ENCODE data around the gene FFAR1. TPM values are rescaled to one million over a fixed set of nuclear protein-coding genes. Genes with fewer than 3 reads are reported as not detected.

Gene FFAR1
- polyA plus RNA-seq, 1 donor from 2014 or later, result not detected

DNA sequence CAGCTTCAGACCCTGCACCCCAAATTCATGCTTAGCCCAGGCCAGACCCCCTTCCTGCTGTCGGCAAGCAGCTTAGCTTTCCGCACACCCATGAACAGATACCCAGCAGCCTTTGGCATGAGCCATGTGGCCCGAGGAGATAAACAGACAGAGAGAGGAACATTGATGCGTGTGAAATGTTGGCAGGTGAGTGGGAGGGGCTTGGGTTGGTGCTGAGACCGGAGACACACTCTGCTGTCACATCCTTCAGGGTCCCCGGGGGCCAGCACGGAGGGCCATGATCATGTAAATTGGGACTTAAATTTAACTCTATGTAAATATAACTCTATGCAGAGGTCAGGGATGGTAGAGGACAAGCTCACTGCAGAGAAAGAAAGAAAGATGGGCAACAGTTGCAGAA is 17.2 kb upstream of the FFAR1 start:
- H3K27ac ChIP-seq (ENCODE audit: low read length), result no peak overlapping the region
- H3K9me3 ChIP-seq (ENCODE audit: low read length), result no peaks in the 10 kb centered on the region
- H3K9ac ChIP-seq (ENCODE audit: low read length), result no peak overlapping the region
- no peaks in the 10 kb centered on the region for H3K27me3 ChIP-seq (ENCODE audit: insufficient read depth, low read depth, low read length)
- H3K4me3 ChIP-seq (ENCODE audit: low read length), result no peak overlapping the region
- no peak for TF ChIP-seq RAD21 (conservative IDR thresholded peaks at IDR 0.05)
- TF ChIP-seq, protein P1, sequence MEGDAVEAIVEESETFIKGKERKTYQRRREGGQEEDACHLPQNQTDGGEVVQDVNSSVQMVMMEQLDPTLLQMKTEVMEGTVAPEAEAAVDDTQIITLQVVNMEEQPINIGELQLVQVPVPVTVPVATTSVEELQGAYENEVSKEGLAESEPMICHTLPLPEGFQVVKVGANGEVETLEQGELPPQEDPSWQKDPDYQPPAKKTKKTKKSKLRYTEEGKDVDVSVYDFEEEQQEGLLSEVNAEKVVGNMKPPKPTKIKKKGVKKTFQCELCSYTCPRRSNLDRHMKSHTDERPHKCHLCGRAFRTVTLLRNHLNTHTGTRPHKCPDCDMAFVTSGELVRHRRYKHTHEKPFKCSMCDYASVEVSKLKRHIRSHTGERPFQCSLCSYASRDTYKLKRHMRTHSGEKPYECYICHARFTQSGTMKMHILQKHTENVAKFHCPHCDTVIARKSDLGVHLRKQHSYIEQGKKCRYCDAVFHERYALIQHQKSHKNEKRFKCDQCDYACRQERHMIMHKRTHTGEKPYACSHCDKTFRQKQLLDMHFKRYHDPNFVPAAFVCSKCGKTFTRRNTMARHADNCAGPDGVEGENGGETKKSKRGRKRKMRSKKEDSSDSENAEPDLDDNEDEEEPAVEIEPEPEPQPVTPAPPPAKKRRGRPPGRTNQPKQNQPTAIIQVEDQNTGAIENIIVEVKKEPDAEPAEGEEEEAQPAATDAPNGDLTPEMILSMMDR (IDR thresholded peaks at IDR 0.05; ENCODE audit: poor library complexity, severe bottlenecking), result no peak
- no peak for TF ChIP-seq POLR2AphosphoS5 (IDR thresholded peaks at IDR 0.05)
- no peak for TF ChIP-seq TAF1 (IDR thresholded peaks at IDR 0.05; ENCODE audit: low read depth)
- TF ChIP-seq EZH2 (IDR thresholded peaks at IDR 0.05; ENCODE audit: borderline replicate concordance, insufficient read depth, low read length, poor library complexity, severe bottlenecking), result no peak
- no peak for TF ChIP-seq SMC3 (conservative IDR thresholded peaks at IDR 0.05; ENCODE audit: poor library complexity)
- TF ChIP-seq EP300 (conservative IDR thresholded peaks at IDR 0.05; ENCODE audit: poor library complexity, severe bottlenecking), result no peak
- no peak for TF ChIP-seq MXI1 (conservative IDR thresholded peaks at IDR 0.05; ENCODE audit: poor library complexity, severe bottlenecking)
- TF ChIP-seq, protein P2, sequence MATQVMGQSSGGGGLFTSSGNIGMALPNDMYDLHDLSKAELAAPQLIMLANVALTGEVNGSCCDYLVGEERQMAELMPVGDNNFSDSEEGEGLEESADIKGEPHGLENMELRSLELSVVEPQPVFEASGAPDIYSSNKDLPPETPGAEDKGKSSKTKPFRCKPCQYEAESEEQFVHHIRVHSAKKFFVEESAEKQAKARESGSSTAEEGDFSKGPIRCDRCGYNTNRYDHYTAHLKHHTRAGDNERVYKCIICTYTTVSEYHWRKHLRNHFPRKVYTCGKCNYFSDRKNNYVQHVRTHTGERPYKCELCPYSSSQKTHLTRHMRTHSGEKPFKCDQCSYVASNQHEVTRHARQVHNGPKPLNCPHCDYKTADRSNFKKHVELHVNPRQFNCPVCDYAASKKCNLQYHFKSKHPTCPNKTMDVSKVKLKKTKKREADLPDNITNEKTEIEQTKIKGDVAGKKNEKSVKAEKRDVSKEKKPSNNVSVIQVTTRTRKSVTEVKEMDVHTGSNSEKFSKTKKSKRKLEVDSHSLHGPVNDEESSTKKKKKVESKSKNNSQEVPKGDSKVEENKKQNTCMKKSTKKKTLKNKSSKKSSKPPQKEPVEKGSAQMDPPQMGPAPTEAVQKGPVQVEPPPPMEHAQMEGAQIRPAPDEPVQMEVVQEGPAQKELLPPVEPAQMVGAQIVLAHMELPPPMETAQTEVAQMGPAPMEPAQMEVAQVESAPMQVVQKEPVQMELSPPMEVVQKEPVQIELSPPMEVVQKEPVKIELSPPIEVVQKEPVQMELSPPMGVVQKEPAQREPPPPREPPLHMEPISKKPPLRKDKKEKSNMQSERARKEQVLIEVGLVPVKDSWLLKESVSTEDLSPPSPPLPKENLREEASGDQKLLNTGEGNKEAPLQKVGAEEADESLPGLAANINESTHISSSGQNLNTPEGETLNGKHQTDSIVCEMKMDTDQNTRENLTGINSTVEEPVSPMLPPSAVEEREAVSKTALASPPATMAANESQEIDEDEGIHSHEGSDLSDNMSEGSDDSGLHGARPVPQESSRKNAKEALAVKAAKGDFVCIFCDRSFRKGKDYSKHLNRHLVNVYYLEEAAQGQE (IDR thresholded peaks at IDR 0.05; ENCODE audit: borderline replicate concordance), result no peak
- H3K9me2 ChIP-seq (ENCODE audit: insufficient read depth, low read length), result no peaks in the 10 kb centered on the region
- H3K79me2 ChIP-seq (replicated peaks; ENCODE audit: insufficient read depth, low read length), result no peaks in the 10 kb centered on the region
- H3K36me3 ChIP-seq (ENCODE audit: insufficient read depth, low read length), result no peaks in the 10 kb centered on the region
- H3F3A ChIP-seq (ENCODE audit: insufficient read depth, low read length, poor library complexity, severe bottlenecking), result no peaks in the 10 kb centered on the region
- H4K20me1 ChIP-seq (ENCODE audit: insufficient read depth), result no peaks in the 10 kb centered on the region
- H3K4me2 ChIP-seq (ENCODE audit: low read length), result no peak overlapping the region
- no peak overlapping the region for H2AFZ ChIP-seq (ENCODE audit: low read depth, low read length)

DNA sequence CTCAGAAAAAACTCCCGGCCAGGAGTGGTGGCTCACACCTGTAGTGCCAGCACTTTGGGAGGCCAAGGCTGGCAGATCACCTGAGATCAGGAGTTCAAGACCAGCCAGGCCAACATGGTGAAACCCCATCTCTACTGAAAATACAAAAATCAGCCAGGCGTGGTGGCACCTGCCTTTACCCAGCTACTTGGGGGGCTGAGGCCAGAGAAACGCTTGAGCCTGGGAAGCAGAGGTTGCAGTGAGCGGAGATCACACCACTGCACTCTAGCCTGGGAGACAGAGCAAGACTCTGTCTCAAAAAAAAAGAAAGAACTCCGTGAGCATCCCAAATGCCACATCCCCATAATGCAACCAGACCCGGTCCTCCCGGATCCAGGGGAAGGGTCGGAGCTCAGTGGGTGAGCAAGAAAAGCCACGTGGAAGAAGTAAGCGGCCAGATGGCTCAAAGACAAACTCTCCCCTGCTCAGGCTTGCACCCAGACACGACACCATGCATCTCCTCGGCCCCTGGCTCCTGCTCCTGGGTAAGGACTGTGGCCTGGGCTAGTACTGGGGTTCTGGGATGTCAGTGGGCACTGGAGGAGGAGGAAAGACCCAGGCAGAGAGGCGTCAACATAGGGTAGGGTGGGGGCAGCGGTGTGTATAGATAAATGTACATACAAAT is 16.0 kb upstream of the FFAR1 start:
- H3K4me2 ChIP-seq (ENCODE audit: low read length), result no peak overlapping the region
- no peak overlapping the region for H2AFZ ChIP-seq (ENCODE audit: low read depth, low read length)
- no peaks in the 10 kb centered on the region for H4K20me1 ChIP-seq (ENCODE audit: insufficient read depth)
- H3K27me3 ChIP-seq (ENCODE audit: insufficient read depth, low read depth, low read length), result no peaks in the 10 kb centered on the region
- H3K4me3 ChIP-seq (ENCODE audit: low read length), result no peak overlapping the region
- H3K9me2 ChIP-seq (ENCODE audit: insufficient read depth, low read length), result no peaks in the 10 kb centered on the region
- TF ChIP-seq POLR2AphosphoS5 (IDR thresholded peaks at IDR 0.05) (no peak), RAD21 (conservative IDR thresholded peaks at IDR 0.05) (no peak), SMC3 (conservative IDR thresholded peaks at IDR 0.05; ENCODE audit: poor library complexity) (no peak), EZH2 (IDR thresholded peaks at IDR 0.05; ENCODE audit: borderline replicate concordance, insufficient read depth, low read length, poor library complexity, severe bottlenecking) (no peak), EP300 (conservative IDR thresholded peaks at IDR 0.05; ENCODE audit: poor library complexity, severe bottlenecking) (no peak), MXI1 (conservative IDR thresholded peaks at IDR 0.05; ENCODE audit: poor library complexity, severe bottlenecking) (no peak), TAF1 (IDR thresholded peaks at IDR 0.05; ENCODE audit: low read depth) (no peak)
- TF ChIP-seq, protein P2 (IDR thresholded peaks at IDR 0.05; ENCODE audit: borderline replicate concordance), result no peak
- TF ChIP-seq, protein P1 (IDR thresholded peaks at IDR 0.05; ENCODE audit: poor library complexity, severe bottlenecking), result no peak
- H3K9ac ChIP-seq (ENCODE audit: low read length), result no peak overlapping the region
- H3K27ac ChIP-seq (ENCODE audit: low read length), result no peak overlapping the region
- no peaks in the 10 kb centered on the region for H3K79me2 ChIP-seq (replicated peaks; ENCODE audit: insufficient read depth, low read length)
- H3K9me3 ChIP-seq (ENCODE audit: low read length), result no peaks in the 10 kb centered on the region
- H3K36me3 ChIP-seq (ENCODE audit: insufficient read depth, low read length), result no peaks in the 10 kb centered on the region
- no peaks in the 10 kb centered on the region for H3F3A ChIP-seq (ENCODE audit: insufficient read depth, low read length, poor library complexity, severe bottlenecking)

Data from neural cell (in vitro differentiated cells).